ENCODE data around the gene CDHR5. TPM values are rescaled to one million over a fixed set of nuclear protein-coding genes. Genes with fewer than 3 reads are reported as not detected.
A peak's percentile ranks its signal among the peaks of the same experiment; 100 is the strongest.

Gene CDHR5
- total and polyA plus RNA-seq, 9 donors, result 0.65 to 33.7 (median 1.2) TPM

DNA sequence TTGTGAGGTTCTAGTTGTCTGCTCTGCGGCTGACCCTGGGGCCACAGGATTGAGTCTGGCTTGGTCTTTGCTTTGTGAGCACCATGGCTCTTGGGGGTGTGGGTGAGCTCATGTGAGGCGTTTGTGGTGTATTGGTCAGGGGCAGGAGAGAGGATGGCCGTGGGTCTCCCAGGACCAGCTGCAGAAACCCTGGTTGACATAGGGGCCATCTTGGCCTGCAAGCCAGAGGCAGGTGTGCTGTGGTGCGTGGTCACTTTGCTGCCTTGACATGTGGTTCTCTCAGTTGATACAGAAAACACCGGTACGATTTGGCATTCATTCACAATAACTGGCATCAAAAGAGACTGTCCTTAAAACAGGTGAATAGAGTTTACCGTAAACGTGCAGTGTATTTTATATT, 37.2 kb downstream of the CDHR5 start:
- Histone ChIP-seq H3K9me3 (replicated peaks; ENCODE audit: control insufficient read depth, low read depth, low read length) (no peaks in the 10 kb centered on the region), H3K27ac (ENCODE audit: low read length) (no peak overlapping the region), H3K27me3 (ENCODE audit: control insufficient read depth, insufficient read depth, low read length) (no peaks in the 10 kb centered on the region), H3K36me3 (ENCODE audit: control insufficient read depth, insufficient read depth, low read length) (peaks cover 81% of the 10 kb centered on the region), H3K4me1 (ENCODE audit: control insufficient read depth, insufficient read depth, low read length) (no peaks in the 10 kb centered on the region), H3K4me3 (ENCODE audit: low read length) (no peak overlapping the region)
- DNase-seq, result no peak
- WGBS (ENCODE audit: insufficient coverage), result 87% methylated on average over 4 of the region's 8 CpGs

DNA sequence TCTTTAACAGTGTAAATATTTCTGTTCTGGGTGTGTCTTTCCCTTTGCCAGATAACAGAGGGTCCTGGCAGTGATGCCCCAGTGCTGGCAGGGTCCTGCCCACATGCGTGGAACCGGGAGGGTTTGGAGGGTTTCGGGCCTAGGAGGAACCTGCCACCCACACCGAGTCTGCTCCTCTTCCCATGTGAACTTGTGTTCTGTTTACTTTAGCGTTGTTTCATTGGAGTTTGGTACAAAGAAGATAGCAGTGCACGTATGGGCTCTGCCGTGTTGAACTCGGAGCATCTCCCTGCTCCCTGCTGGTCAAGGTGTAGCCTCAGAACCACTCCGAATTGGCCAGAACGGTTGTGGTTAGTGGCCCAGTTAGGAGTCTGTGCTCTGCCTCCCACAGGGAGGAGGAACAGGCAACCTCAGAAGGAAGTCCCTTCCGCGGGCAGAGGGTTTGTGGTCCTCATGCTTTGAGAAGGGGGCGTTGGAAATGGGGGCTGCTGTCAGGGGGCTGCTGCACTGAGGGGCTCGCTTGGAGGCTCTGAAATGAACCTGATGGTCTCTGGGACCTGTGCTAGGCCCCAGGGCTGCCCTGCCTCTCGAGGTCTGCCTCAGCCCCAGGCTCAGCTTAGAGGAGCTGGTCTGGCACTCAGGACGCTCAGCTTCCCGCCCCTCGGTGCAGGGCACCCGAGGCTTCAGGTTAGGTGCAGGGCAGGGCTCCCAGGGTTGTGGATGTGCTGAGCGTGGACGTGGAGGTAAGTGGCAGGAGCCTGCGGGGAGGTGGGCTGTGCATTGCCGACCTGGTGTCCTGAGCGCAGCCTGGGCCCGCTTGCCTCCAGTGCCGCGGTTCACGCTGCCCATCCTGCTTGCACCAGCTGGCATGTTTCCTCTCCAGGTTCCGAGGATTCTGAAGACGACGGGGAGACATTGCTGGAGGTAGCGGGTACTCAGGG, 38.1 kb downstream of the CDHR5 start:
- no peak overlapping the region for H3K27ac ChIP-seq (ENCODE audit: low read length)
- peaks cover 81% of the 10 kb centered on the region for H3K36me3 ChIP-seq (ENCODE audit: control insufficient read depth, insufficient read depth, low read length)

DNA sequence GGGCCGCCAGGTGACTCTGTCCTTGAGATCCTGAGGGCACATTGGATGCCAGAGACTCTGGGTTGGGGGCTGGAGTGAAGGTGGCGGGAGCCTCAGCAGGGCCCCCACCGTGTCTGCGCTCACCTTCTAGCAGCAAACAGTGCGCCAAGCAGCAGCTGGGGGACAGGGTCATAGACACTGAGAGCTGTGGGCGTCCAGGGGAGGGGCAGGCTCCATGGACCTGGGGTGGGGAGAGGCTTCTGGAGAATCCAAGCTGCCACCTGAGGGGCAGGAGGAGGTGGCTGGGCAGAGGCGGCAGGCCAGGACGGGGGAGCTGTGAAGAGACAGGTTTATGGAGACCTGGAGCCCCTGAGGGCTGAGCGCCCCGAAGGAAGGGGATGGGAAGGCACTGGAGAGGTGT, 40.5 kb downstream of the CDHR5 start:
- WGBS (ENCODE audit: insufficient coverage), result 93% methylated on average over 8 of the region's 10 CpGs
- Histone ChIP-seq H3K9me3 (replicated peaks; ENCODE audit: control insufficient read depth, low read depth, low read length) (no peaks in the 10 kb centered on the region), H3K4me1 (ENCODE audit: control insufficient read depth, insufficient read depth, low read length) (peaks cover 4% of the 10 kb centered on the region), H3K27me3 (ENCODE audit: control insufficient read depth, insufficient read depth, low read length) (no peaks in the 10 kb centered on the region), H3K36me3 (ENCODE audit: control insufficient read depth, insufficient read depth, low read length) (peaks cover 63% of the 10 kb centered on the region), H3K27ac (ENCODE audit: low read length) (no peak overlapping the region), H3K4me3 (ENCODE audit: low read length) (no peak overlapping the region)
- no peak for DNase-seq

More for the DNA sequence above, 38.1 kb downstream of the CDHR5 start:
- Histone ChIP-seq H3K27me3 (ENCODE audit: control insufficient read depth, insufficient read depth, low read length) (no peaks in the 10 kb centered on the region), H3K4me1 (ENCODE audit: control insufficient read depth, insufficient read depth, low read length) (no peaks in the 10 kb centered on the region), H3K4me3 (ENCODE audit: low read length) (no peak overlapping the region), H3K9me3 (replicated peaks; ENCODE audit: control insufficient read depth, low read depth, low read length) (no peaks in the 10 kb centered on the region)
- no peak for DNase-seq
- WGBS (ENCODE audit: insufficient coverage), result 90% methylated on average over 31 of the region's 32 CpGs

DNA sequence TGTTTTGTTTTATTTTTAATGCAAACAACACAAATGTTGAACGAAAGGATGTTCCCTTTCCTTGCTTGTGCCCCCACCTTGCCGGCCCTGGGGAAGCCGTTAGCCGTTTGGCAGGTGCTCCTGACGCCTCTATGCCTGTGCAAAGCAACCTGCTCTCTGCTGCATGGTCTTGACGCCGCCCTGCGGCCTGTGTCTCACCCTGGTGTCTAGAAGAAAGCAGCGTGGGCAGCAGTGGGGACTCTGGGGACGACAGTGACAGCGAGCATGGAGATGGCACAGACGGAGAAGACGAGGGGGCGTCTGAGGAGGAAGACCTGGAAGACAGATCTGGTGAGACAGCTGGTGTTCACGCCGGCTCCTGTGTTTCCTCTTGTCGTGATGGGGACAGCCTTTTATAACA, 43.0 kb downstream of the CDHR5 start:
- no peak for DNase-seq
- H3K4me1 ChIP-seq (ENCODE audit: control insufficient read depth, insufficient read depth, low read length), result peaks cover 25% of the 10 kb centered on the region
- H3K27me3 ChIP-seq (ENCODE audit: control insufficient read depth, insufficient read depth, low read length), result no peaks in the 10 kb centered on the region
- 86% methylated on average over 14 of the region's 17 CpGs for WGBS (ENCODE audit: insufficient coverage)
- H3K36me3 ChIP-seq (ENCODE audit: control insufficient read depth, insufficient read depth, low read length), result peaks cover 46% of the 10 kb centered on the region
- H3K4me3 ChIP-seq (ENCODE audit: low read length), result no peak overlapping the region
- H3K9me3 ChIP-seq (replicated peaks; ENCODE audit: control insufficient read depth, low read depth, low read length), result no peaks in the 10 kb centered on the region
- no peak overlapping the region for H3K27ac ChIP-seq (ENCODE audit: low read length)

DNA sequence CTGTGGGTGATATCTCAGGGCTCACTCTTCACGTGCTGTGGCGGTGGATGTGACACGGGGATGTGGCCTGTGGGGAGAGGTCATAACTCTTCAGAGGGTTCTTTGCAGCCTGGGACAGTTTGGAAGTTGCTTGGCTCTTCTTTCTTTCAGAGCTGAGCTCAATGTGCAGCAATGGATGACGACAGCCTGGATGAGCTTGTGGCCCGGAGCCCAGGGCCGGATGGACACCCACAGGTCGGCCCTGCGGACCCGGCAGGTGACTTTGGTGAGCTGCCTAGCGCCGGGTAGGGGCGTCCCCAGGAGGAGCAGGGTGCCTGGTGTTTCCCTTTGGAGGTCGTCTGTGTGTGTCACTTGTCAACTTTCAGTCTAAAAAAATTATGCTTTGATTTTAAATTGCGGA, 43.4 kb downstream of the CDHR5 start:
- DNase-seq, result no peak
- Histone ChIP-seq H3K9me3 (replicated peaks; ENCODE audit: control insufficient read depth, low read depth, low read length) (no peaks in the 10 kb centered on the region), H3K27ac (ENCODE audit: low read length) (no peak overlapping the region), H3K4me1 (ENCODE audit: control insufficient read depth, insufficient read depth, low read length) (peaks cover 25% of the 10 kb centered on the region), H3K27me3 (ENCODE audit: control insufficient read depth, insufficient read depth, low read length) (no peaks in the 10 kb centered on the region), H3K4me3 (ENCODE audit: low read length) (no peak overlapping the region), H3K36me3 (ENCODE audit: control insufficient read depth, insufficient read depth, low read length) (peaks cover 41% of the 10 kb centered on the region)
- 78% methylated on average over 10 of the region's 14 CpGs for WGBS (ENCODE audit: insufficient coverage)

DNA sequence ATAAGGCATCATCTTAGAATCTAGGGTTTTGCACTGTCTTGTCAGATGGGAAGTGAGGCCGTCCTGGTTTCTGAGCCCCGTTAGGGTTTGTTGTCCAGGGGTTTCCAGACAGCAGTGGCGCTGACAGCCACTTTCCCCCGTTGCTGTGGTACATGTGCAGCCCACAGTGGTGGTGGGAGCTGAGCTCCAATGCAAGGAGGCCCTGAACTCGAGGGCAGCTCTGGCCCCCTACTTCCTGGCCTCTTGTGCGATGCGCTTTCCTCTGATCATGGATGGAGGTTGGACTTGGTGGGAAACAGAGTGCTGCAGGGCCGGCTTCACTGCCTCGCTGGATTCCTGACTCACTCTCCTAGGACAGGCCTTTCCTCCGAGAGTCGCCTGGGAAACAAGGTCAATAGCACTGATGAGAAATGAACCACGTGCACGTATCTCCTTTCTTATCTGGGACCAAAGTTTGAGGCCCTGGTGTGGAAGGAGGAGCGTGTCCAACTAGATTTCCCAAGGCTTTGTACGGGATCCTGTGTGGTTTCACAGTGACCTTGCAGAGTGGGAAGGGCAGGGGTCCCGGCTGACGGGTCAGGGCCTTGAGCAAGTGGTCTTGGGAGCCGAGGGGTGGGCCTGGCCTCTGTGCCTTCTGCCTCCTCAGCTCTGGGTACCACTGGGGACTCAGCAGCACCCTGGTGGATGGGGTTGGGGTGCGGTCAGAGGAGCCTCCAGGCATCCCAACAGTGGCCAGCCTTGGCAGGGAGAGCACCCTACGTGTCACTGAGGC, 44.7 kb downstream of the CDHR5 start:
- Histone ChIP-seq H3K4me1 (ENCODE audit: control insufficient read depth, insufficient read depth, low read length) (peaks cover 28% of the 10 kb centered on the region), H3K9me3 (replicated peaks; ENCODE audit: control insufficient read depth, low read depth, low read length) (no peaks in the 10 kb centered on the region), H3K36me3 (ENCODE audit: control insufficient read depth, insufficient read depth, low read length) (peaks cover 35% of the 10 kb centered on the region), H3K4me3 (ENCODE audit: low read length) (no peak overlapping the region), H3K27me3 (ENCODE audit: control insufficient read depth, insufficient read depth, low read length) (peaks cover 7% of the 10 kb centered on the region), H3K27ac (ENCODE audit: low read length) (no peak overlapping the region)
- DNase-seq, result no peak
- 81% methylated on average over 20 of the region's 20 CpGs for WGBS (ENCODE audit: insufficient coverage)

DNA sequence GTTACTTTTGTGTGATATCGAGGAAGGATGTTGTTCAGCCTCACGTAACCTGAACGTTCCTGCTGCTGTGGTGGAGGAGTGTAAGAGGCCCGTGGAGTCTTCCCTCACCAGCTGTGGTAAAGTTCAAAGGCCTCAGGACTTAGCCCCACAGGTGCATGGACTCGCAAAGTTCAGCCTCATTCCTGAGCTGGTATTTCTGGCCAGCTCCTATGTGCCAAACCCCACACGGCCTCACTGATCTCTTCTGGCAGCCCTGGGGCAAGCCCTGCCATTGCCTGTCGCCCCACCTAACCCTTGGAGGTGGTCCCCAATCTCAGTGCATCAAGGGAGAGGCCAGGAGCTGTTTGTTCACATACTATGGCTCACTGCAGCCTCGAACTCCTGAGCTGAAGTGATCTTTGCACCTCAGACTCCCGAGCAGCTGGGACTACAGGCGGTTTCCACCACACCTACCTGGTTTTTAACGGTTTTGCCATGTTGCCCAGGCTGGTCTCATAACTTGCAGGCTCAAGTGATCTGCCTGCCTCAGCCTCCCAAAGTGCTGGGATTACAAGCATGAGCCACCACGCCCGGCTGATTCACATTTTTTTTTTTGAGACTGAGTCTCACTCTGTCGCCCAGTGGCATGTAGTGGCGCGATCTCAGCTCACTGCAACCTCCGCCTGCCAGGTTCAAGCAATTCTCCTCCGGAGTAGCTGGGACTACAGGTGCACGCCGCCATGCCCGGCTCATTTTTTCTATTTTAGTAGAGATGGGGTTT, 46.3 kb downstream of the CDHR5 start:
- DNase-seq, result no peak
- Histone ChIP-seq H3K36me3 (ENCODE audit: control insufficient read depth, insufficient read depth, low read length) (peaks cover 22% of the 10 kb centered on the region), H3K27ac (ENCODE audit: low read length) (no peak overlapping the region), H3K27me3 (ENCODE audit: control insufficient read depth, insufficient read depth, low read length) (peaks cover 16% of the 10 kb centered on the region), H3K9me3 (replicated peaks; ENCODE audit: control insufficient read depth, low read depth, low read length) (no peaks in the 10 kb centered on the region), H3K4me1 (ENCODE audit: control insufficient read depth, insufficient read depth, low read length) (peaks cover 33% of the 10 kb centered on the region), H3K4me3 (ENCODE audit: low read length) (no peak overlapping the region)
- 68% methylated on average over 12 of the region's 21 CpGs for WGBS (ENCODE audit: insufficient coverage)

DNA sequence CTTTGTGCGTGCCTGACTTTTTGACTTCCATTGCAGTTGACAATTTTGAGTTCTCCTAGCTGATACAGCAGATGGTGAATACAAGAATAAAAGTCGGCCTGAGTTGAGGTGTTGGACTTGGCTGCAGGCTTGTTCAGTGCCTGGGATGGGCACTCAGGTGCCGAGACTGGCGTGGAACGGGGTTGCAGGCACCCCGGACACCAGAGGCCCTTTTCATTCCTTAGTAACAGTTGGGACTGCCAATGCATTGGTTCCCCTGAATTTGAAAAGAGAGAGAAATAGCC, 47.2 kb downstream of the CDHR5 start:
- Histone ChIP-seq H3K27me3 (ENCODE audit: control insufficient read depth, insufficient read depth, low read length) (peaks cover 22% of the 10 kb centered on the region), H3K27ac (ENCODE audit: low read length) (no peak overlapping the region), H3K9me3 (replicated peaks; ENCODE audit: control insufficient read depth, low read depth, low read length) (no peaks in the 10 kb centered on the region), H3K36me3 (ENCODE audit: control insufficient read depth, insufficient read depth, low read length) (peaks cover 15% of the 10 kb centered on the region), H3K4me3 (ENCODE audit: low read length) (peak overlapping the region; percentile 90), H3K4me1 (ENCODE audit: control insufficient read depth, insufficient read depth, low read length) (peaks cover 33% of the 10 kb centered on the region)
- DNase-seq, result no peak
- 63% methylated on average over 6 of the region's 6 CpGs for WGBS (ENCODE audit: insufficient coverage)

DNA sequence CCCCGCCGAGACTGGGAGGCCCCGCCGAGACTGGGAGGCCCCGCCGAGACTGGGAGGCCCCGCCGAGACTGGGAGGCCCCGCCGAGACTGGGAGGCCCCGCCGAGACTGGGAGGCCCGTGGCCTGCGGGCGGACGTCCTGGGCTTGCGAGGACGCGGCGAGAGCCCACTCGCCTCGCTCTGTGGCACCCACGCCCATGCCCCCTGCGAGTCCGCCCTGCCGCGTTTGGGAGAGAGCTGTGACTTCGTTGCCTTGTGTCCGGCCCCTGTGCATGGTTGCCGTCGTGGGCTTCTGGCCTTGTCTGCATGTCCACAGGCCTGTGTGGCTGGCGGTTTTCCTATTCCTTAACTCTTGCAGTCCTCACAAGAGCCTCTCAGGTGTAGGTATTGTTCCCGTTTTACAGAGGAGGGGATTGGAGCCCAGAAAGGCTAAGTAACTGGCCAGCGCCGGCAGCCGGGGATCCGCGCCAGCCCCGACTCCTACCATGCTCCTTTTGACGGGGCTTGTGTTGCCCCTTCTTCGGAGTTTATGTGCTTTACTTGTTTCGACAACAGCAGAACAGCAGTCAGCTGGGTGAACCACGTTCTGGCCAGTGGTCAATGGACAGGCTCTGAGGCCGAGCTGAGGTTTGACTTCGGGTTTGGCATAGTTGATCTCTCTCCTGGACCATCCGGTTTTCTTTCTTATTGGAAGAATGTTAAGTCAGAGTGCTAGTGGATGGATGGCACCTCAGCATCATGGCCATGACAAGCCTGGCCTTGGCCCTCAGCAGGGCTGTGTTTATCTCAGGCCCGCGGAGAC, 47.7 kb downstream of the CDHR5 start:
- peak overlapping the region; percentile 90 for H3K4me3 ChIP-seq (ENCODE audit: low read length)
- DNase-seq, result peak; percentile 42
- WGBS (ENCODE audit: insufficient coverage), result 7% methylated on average over 35 of the region's 48 CpGs
- H3K27me3 ChIP-seq (ENCODE audit: control insufficient read depth, insufficient read depth, low read length), result peaks cover 22% of the 10 kb centered on the region
- H3K36me3 ChIP-seq (ENCODE audit: control insufficient read depth, insufficient read depth, low read length), result peaks cover 12% of the 10 kb centered on the region
- peak overlapping the region; percentile 20 for H3K27ac ChIP-seq (ENCODE audit: low read length)
- H3K4me1 ChIP-seq (ENCODE audit: control insufficient read depth, insufficient read depth, low read length), result peaks cover 33% of the 10 kb centered on the region
- no peaks in the 10 kb centered on the region for H3K9me3 ChIP-seq (replicated peaks; ENCODE audit: control insufficient read depth, low read depth, low read length)
